ENCODE data around the gene TSPAN17.
"Not testable (repeated sequence)": the region's sequence is repeated elsewhere in the genome, so short reads cannot be mapped to it uniquely, and the experiment has no call there.

The TSPAN17 gene

GRCh38 chr5:176687247-176687646, 40.0 kb downstream of the TSPAN17 start:
- no peak for DNase-seq

- DNase-seq = no peak
Observed at GRCh38 chr5:176687881-176688280, 40.6 kb downstream of the TSPAN17 start.

- no peak for DNase-seq
Observed at GRCh38 chr5:176690911-176691310, 43.6 kb downstream of the TSPAN17 start.

- DNase-seq = no peak
Observed at GRCh38 chr5:176691524-176691923, 44.2 kb downstream of the TSPAN17 start.

GRCh38 chr5:176692326-176692725, 45.0 kb downstream of the TSPAN17 start:
- no peak for DNase-seq

- DNase-seq = no peak
Observed at GRCh38 chr5:176692839-176693476, 45.7 kb downstream of the TSPAN17 start.

- no peak for DNase-seq
Observed at GRCh38 chr5:176693477-176693851, 46.2 kb downstream of the TSPAN17 start.

GRCh38 chr5:176694146-176694545, 46.9 kb downstream of the TSPAN17 start:
- DNase-seq = no peak

GRCh38 chr5:176694631-176695030, 47.3 kb downstream of the TSPAN17 start:
- DNase-seq = no peak

- DNase-seq = no peak
Observed at GRCh38 chr5:176695073-176695472, 47.8 kb downstream of the TSPAN17 start.

GRCh38 chr5:176697267-176697933, 50.1 kb downstream of the TSPAN17 start:
- no peak for DNase-seq

- no peak for DNase-seq
Observed at GRCh38 chr5:176697934-176698538, 50.8 kb downstream of the TSPAN17 start.

- DNase-seq = not testable (repeated sequence)
Observed at GRCh38 chr5:176699446-176699845, 52.2 kb downstream of the TSPAN17 start.

GRCh38 chr5:176700239-176700847, 53.1 kb downstream of the TSPAN17 start:
- peak; percentile 76 for DNase-seq

GRCh38 chr5:176702671-176703641, 55.7 kb downstream of the TSPAN17 start:
- DNase-seq = no peak

- DNase-seq = no peak
Observed at GRCh38 chr5:176703857-176704256, 56.6 kb downstream of the TSPAN17 start.

GRCh38 chr5:176704355-176704754, 57.1 kb downstream of the TSPAN17 start:
- no peak for DNase-seq

- no peak for DNase-seq
Observed at GRCh38 chr5:176704817-176705216, 57.5 kb downstream of the TSPAN17 start.

Measured in 8988T (cell line).